Stomach (tissue), 9 donors: ENCODE results near the gene SH2B2. TPM values are rescaled to one million over a fixed set of nuclear protein-coding genes. Genes with fewer than 3 reads are reported as not detected.
A peak's percentile ranks its signal among the peaks of the same experiment; 100 is the strongest.

Source experiments
- DNase-seq, 2 donors: peaks; one replicate each; pipeline versions ENCODE4 v3.0.0 to v3.0.0-alpha.2; 2013 to 2019
- H3K27ac ChIP-seq, 5 donors: fragments of 200-600 bp in 4 of 5; sonication (generic) in 4 of 5; one replicate each; pipeline ENCODE4 v1.5.1; 2013 to 2019; ENCODE audit warnings: mild to moderate bottlenecking in 1 of 5, moderate library complexity in 1 of 5
- H3K27me3 ChIP-seq, 3 donors: fragments of 200-600 bp; sonication (generic); one replicate each; pipeline ENCODE4 v1.5.1; 2017 to 2019; ENCODE audit warnings: mixed run types in 1 of 3
- H3K36me3 ChIP-seq, 4 donors: fragments of 200-600 bp; sonication (generic); 1 replicate in 3 of 4; 2 replicates in 1 of 4; pipeline ENCODE4 v1.5.1; 2016 to 2019
- H3K4me1 ChIP-seq, 4 donors: fragments of 200-600 bp; sonication (generic); one replicate each; pipeline ENCODE4 v1.5.1; 2016 to 2019
- H3K4me3 ChIP-seq, 4 donors: fragments of 200-600 bp; sonication (generic) in 3 of 4; one replicate each; pipeline ENCODE4 v1.5.1; 2016 to 2019; ENCODE audit warnings: mild to moderate bottlenecking in 1 of 4
- H3K9me3 ChIP-seq, 4 donors: fragments of 200-600 bp; sonication (generic); one replicate each; pipeline ENCODE4 v1.5.1; 2016 to 2019
- CTCF ChIP-seq, 7 experiments: fragments of 450-650 bp in 4 of 7; fragments of 200-600 bp in 3 of 7; sonication (generic) in 3 of 7; IDR thresholded peaks; one replicate each; pipeline ENCODE4 v1.5.1; 2016 to 2019; ENCODE audit warnings: antibody characterized with exemption in 7 of 7, control low read depth in 2 of 7, mild to moderate bottlenecking in 1 of 7
- EP300 ChIP-seq: sonication (generic); formaldehyde crosslinking; IDR thresholded peaks from one replicate; pipeline ENCODE4 v1.6.1; 2017; ENCODE audit warnings: antibody characterized with exemption
- POLR2A ChIP-seq, 4 donors: fragments of 450-650 bp; IDR thresholded peaks; one replicate each; pipeline ENCODE4 v1.6.1; 2016; ENCODE audit warnings: antibody characterized with exemption in 4 of 4, control low read depth in 2 of 4, mild to moderate bottlenecking in 1 of 4, moderate library complexity in 1 of 4
- POLR2AphosphoS5 ChIP-seq, 3 donors: sonication (generic); formaldehyde crosslinking; IDR thresholded peaks; one replicate each; pipeline ENCODE4 v1.6.1; 2016; ENCODE audit warnings: antibody characterized with exemption in 3 of 3
- WGBS, 5 donors: extraction: QIAGEN DNeasy Blood & Tissue Kit in 3 of 5; methylation state at CpG; one replicate each; pipeline versions ENCODE4 v1.1.5 to v1.1.7; 2013 to 2018; 5-methylcytosine and 5-hydroxymethylcytosine counted together
- intact Hi-C: fragments of 100-400 bp; cut with DNase I; formaldehyde crosslinking; loops from one replicate; pipeline ENCODE4 v1.15.1; 2023; ENCODE audit warnings: low total_unique reads
- polyA plus RNA-seq, 3 donors: library from polyadenylated mRNA; stranded (reverse); fragments of 200-250 nt; gene quantifications; one replicate each; pipeline ENCODE4 v1.2.3, GENCODE V29; 2013
- total RNA-seq, 5 donors: library from RNA; depleted of rRNA; stranded (reverse); fragments of >200 nt; gene quantifications; one replicate each; pipeline versions ENCODE4 v1.1.0 to v1.2.3, GENCODE V29; 2014 to 2016
- donor health status: healthy with polysubstance abuse.
- donor health status: Bipolar disorder and iron deficiency.
- donor health status: healthy.

Gene SH2B2
- total and polyA plus RNA-seq, 8 donors = 0.37 to 11.1 (median 2.7) TPM; not detected in 1

- H3K4me1 ChIP-seq = no peaks in the 10 kb centered on the region
- H3K9me3 ChIP-seq = no peaks in the 10 kb centered on the region
- no peak overlapping the region for H3K27ac ChIP-seq
- intact Hi-C loops = no loop called here
- TF ChIP-seq EP300 = no peak
- no peak for TF ChIP-seq POLR2A (IDR thresholded peaks at IDR 0.05)
- TF ChIP-seq CTCF (IDR thresholded peaks at IDR 0.05) = no peak
- TF ChIP-seq POLR2AphosphoS5 (IDR thresholded peaks at IDR 0.05) = no peak
- WGBS, 5 donors = 88 to 92% (median 91%) methylated on average over 15 of the region's 15 CpGs
- DNase-seq = no peak
- H3K36me3 ChIP-seq = peaks cover 0 to 24% (median 19%) of the 10 kb centered on the region in 4 donors
- H3K4me3 ChIP-seq = no peak overlapping the region
- no peaks in the 10 kb centered on the region for H3K27me3 ChIP-seq
Observed at GRCh38 chr7:102255916-102256315, 30.8 kb upstream of the SH2B2 start.

DNA sequence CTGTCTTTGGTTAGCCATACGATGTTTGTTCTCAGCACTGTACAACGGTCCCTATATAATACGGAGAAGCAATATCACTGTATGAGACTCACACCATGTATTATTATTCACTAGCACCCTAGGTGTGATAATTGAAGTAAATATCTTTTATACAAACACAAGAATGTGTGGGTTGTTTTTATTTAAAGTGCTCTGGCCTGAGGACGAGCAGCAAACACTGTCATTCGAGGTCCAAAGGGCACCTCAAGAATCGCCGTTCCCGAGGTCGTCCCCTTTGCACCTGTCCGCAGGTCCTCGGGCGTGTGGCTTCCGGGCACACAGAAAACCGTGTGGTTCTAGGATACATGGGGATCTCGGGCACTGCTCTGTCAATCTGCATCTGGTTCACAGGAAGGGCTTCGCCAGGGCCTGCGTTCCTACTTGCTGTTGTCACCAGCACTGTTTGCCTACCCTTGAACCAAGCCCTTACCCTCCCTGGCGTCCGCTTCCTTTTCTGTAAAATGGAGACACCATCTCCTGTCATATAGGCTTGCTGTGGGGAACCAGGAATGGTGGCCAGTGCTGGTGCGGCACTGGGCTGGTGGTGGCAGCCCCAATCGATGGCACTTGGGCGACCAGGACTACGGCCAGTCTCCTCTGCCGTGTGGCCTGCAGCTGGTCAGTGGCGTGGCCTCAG lies 28.5 kb upstream of the SH2B2 start:
- intact Hi-C loops = no loop called here
- WGBS, 5 donors = 85 to 92% (median 89%) methylated on average over 25 of the region's 25 CpGs

DNA sequence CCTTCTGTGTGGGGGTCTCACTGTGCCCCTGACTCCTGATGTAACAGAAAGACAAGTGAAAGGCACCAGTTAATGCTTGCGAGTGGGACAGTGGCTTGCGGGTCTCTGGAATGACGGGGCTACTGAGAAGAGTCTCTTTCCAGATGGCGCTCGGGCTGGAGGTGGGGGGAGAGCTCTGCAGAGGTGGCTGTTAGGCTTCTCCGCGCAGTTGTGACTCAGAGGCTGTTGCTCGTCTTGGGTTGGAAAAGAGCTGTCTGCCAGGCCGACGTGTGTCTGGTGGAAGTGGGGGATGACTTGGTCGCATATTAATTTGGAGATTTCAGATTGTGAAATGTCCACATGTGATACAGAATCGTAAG lies 27.9 kb upstream of the SH2B2 start:
- no peaks in the 10 kb centered on the region for H3K9me3 ChIP-seq
- no peaks in the 10 kb centered on the region for H3K4me1 ChIP-seq
- 80 to 88% (median 82%) methylated on average over 12 of the region's 12 CpGs for WGBS, 5 donors
- TF ChIP-seq POLR2AphosphoS5 (IDR thresholded peaks at IDR 0.05) (no peak), EP300 (no peak)
- no peaks in the 10 kb centered on the region for H3K27me3 ChIP-seq
- no peak overlapping the region for H3K4me3 ChIP-seq
- H3K36me3 ChIP-seq = peaks cover 0 to 8% (median 8%) of the 10 kb centered on the region in 4 donors
- no peak for DNase-seq
- H3K27ac ChIP-seq = no peak overlapping the region
- intact Hi-C loops = no loop called here

More for the DNA sequence above, 28.5 kb upstream of the SH2B2 start:
- Histone ChIP-seq H3K4me3 (no peak overlapping the region), H3K9me3 (no peaks in the 10 kb centered on the region), H3K27me3 (no peaks in the 10 kb centered on the region), H3K4me1 (no peaks in the 10 kb centered on the region), H3K36me3 (peaks cover 0 to 13% (median 11%) of the 10 kb centered on the region in 4 donors), H3K27ac (no peak overlapping the region)
- DNase-seq = no peak
- no peak for TF ChIP-seq EP300
- TF ChIP-seq POLR2AphosphoS5 (IDR thresholded peaks at IDR 0.05) = no peak
- no peak for TF ChIP-seq CTCF (IDR thresholded peaks at IDR 0.05)

- Histone ChIP-seq H3K9me3 (no peaks in the 10 kb centered on the region), H3K36me3 (no peaks in the 10 kb centered on the region), H3K27ac (no peak overlapping the region), H3K27me3 (no peaks in the 10 kb centered on the region), H3K4me1 (no peaks in the 10 kb centered on the region), H3K4me3 (no peak overlapping the region)
- peak in 1 of 2 donors; percentile 81 for DNase-seq
- TF ChIP-seq POLR2AphosphoS5 (IDR thresholded peaks at IDR 0.05) (no peak), CTCF (IDR thresholded peaks at IDR 0.05) (no peak), EP300 (no peak), POLR2A (IDR thresholded peaks at IDR 0.05) (no peak)
- 47 to 62% (median 58%) methylated on average over 7 to 9 of the region's 9 CpGs for WGBS, 5 donors
- intact Hi-C loops = no loop called here
Observed at GRCh38 chr7:102260856-102261255, 25.8 kb upstream of the SH2B2 start.

DNA sequence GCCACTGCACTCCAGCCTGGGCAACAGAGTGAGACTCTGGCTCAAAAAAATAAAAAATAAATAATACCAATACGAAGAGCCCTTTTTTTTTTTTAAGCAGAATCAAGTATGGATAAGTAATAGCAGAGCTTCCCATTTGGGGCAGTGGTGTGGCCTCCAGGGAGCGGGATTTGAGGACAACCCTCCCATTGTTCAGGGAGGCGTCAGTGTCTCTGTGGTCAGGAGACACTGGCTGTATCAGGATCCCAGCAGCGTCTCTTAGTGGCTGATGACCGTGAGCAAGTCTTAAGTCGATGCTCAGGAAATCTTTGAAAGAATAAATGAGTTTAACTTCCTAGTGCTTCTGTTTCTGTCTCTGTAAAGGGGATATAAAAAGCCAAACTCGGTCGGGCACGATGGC lies 25.2 kb upstream of the SH2B2 start:
- Histone ChIP-seq H3K27ac (no peak overlapping the region), H3K36me3 (no peaks in the 10 kb centered on the region), H3K9me3 (no peaks in the 10 kb centered on the region), H3K27me3 (no peaks in the 10 kb centered on the region), H3K4me1 (no peaks in the 10 kb centered on the region), H3K4me3 (no peak overlapping the region)
- no peak for DNase-seq
- intact Hi-C loops = no loop called here
- WGBS, 5 donors = 72 to 89% (median 84%) methylated on average over 9 of the region's 9 CpGs
- TF ChIP-seq POLR2AphosphoS5 (IDR thresholded peaks at IDR 0.05) (no peak), POLR2A (IDR thresholded peaks at IDR 0.05) (no peak), CTCF (IDR thresholded peaks at IDR 0.05) (no peak), EP300 (no peak)
